Activated CD8-positive, alpha-beta memory T cell treated with anti-CD3 and anti-CD28 coated beads, Interleukin-2, amount 50 U/mL, for 4 hours (primary cell): ENCODE results near the gene SURF4.
"Not testable (repeated sequence)": the region's sequence is repeated elsewhere in the genome, so short reads cannot be mapped to it uniquely, and the experiment has no call there.

ENCODE experiments used
- DNase-seq: peaks from one replicate; pipeline ENCODE4 v3.0.0-alpha.2; 2020

SURF4 gene

GRCh38 chr9:133351526-133351907 is 24.3 kb downstream of the SURF4 start:
- DNase-seq: no peak

GRCh38 chr9:133349965-133350616 is 25.8 kb downstream of the SURF4 start:
- DNase-seq: no peak

GRCh38 chr9:133348718-133349573 is 26.9 kb downstream of the SURF4 start:
- DNase-seq: no peak

GRCh38 chr9:133347985-133348717 is 27.7 kb downstream of the SURF4 start, which contains the start of the genes MED22 and RPL7A:
Gene MED22, minus strand, starts transcription at chr9:133348131. Its CDS starts 1,469 bp downstream, at chr9:133346662.
Gene RPL7A, plus strand, starts transcription at chr9:133348218. Its CDS starts 26 bp downstream, at chr9:133348244.
- DNase-seq: peak; percentile 90

- peak; percentile 55 for DNase-seq
These were observed 28.3 kb downstream of the SURF4 start for GRCh38 chr9:133347515-133347984.

GRCh38 chr9:133346021-133346785 is 29.7 kb downstream of the SURF4 start:
- DNase-seq: no peak

- DNase-seq: no peak
These were observed 30.3 kb downstream of the SURF4 start for GRCh38 chr9:133345596-133345995.

GRCh38 chr9:133344979-133345378 is 30.9 kb downstream of the SURF4 start:
- no peak for DNase-seq

- DNase-seq: no peak
These were observed 31.8 kb downstream of the SURF4 start for GRCh38 chr9:133344071-133344470.

GRCh38 chr9:133342570-133342969 is 33.3 kb downstream of the SURF4 start:
- no peak for DNase-seq

GRCh38 chr9:133342069-133342406 is 33.8 kb downstream of the SURF4 start:
- no peak for DNase-seq

GRCh38 chr9:133341369-133342068 is 34.3 kb downstream of the SURF4 start:
- no peak for DNase-seq

- DNase-seq: no peak
These were observed 34.9 kb downstream of the SURF4 start for GRCh38 chr9:133340916-133341315.

GRCh38 chr9:133340256-133340655 is 35.6 kb downstream of the SURF4 start:
- no peak for DNase-seq

- no peak for DNase-seq
These were observed 36.2 kb downstream of the SURF4 start for GRCh38 chr9:133339641-133340040.

GRCh38 chr9:133335924-133336811 is 39.7 kb downstream of the SURF4 start, which contains the start of gene SURF6:
Gene SURF6, minus strand, starts transcription at chr9:133336188. Its CDS starts 56 bp downstream, at chr9:133336132.
- DNase-seq: peak; percentile 94

GRCh38 chr9:133334888-133335287 is 41.0 kb downstream of the SURF4 start:
- not testable (repeated sequence) for DNase-seq

GRCh38 chr9:133334161-133334560 is 41.7 kb downstream of the SURF4 start:
- DNase-seq: peak; percentile 10

- DNase-seq: peak; percentile 13
These were observed 42.3 kb downstream of the SURF4 start for GRCh38 chr9:133333566-133333965.

- DNase-seq: no peak
These were observed 42.8 kb downstream of the SURF4 start for GRCh38 chr9:133333011-133333410.

GRCh38 chr9:133332381-133332730 is 43.5 kb downstream of the SURF4 start:
- no peak for DNase-seq
